Glutamatergic neuron (in vitro differentiated cells): Measurements from ENCODE around the gene POLR3G. TPM values are rescaled to one million over a fixed set of nuclear protein-coding genes. Genes with fewer than 3 reads are reported as not detected.

ENCODE experiments used
- DNase-seq: peaks from one replicate; pipeline ENCODE4 v3.0.0; 2022
- H3K27ac Mint-ChIP-seq: one replicate; pipeline ENCODE4 v1.8.0; 2020; ENCODE audit warnings: mild to moderate bottlenecking, mixed read lengths, inconsistent platforms; ENCODE audit not compliant: unreplicated experiment
- H3K27me3 Mint-ChIP-seq: one replicate; pipeline ENCODE4 v1.8.0; 2020; ENCODE audit warnings: mild to moderate bottlenecking, moderate library complexity, mixed read lengths, inconsistent platforms; ENCODE audit not compliant: unreplicated experiment
- H3K36me3 Mint-ChIP-seq: one replicate; pipeline ENCODE4 v1.8.0; 2020; ENCODE audit warnings: mild to moderate bottlenecking, mixed read lengths, inconsistent platforms; ENCODE audit not compliant: unreplicated experiment
- H3K4me1 Mint-ChIP-seq: one replicate; pipeline ENCODE4 v1.8.0; 2020; ENCODE audit warnings: mild to moderate bottlenecking, low read depth, mixed read lengths, inconsistent platforms; ENCODE audit not compliant: unreplicated experiment
- H3K4me3 Mint-ChIP-seq: one replicate; pipeline ENCODE4 v1.8.0; 2020; ENCODE audit warnings: mild to moderate bottlenecking, mixed read lengths, inconsistent platforms; ENCODE audit not compliant: unreplicated experiment
- H3K9me3 Mint-ChIP-seq: one replicate; pipeline ENCODE4 v1.8.0; 2020; ENCODE audit warnings: mild to moderate bottlenecking, moderate library complexity, mixed read lengths, inconsistent platforms; ENCODE audit not compliant: unreplicated experiment
- CTCF ChIP-seq: fragments of 200-600 bp; sonication (generic); IDR thresholded peaks from one replicate; pipeline ENCODE4 v1.5.0; 2021; ENCODE audit not compliant: partially characterized antibody, unreplicated experiment
- total RNA-seq: library from RNA; stranded (reverse); fragmentation: NEBNext Ultra II Directional; extraction: Animal tissue kit (Norgen Biotek cat#: 25700); gene quantifications from one replicate; pipeline ENCODE4 v1.2.1, GENCODE V29; 2021; ENCODE audit not compliant: unreplicated experiment

POLR3G gene
- total RNA-seq, 1 donor from 2014 or later, result 3.9 TPM

- peaks cover under 1% of the 10 kb centered on the region for H3K27me3 Mint-ChIP-seq
- no peak for TF ChIP-seq CTCF
- no peak overlapping the region for H3K4me3 Mint-ChIP-seq
- no peaks in the 10 kb centered on the region for H3K4me1 Mint-ChIP-seq
- H3K36me3 Mint-ChIP-seq, result no peaks in the 10 kb centered on the region
- DNase-seq, result no peak
- H3K9me3 Mint-ChIP-seq, result peaks cover 4% of the 10 kb centered on the region
- no peak overlapping the region for H3K27ac Mint-ChIP-seq
Measured at GRCh38 chr5:90534922-90535321, 60.3 kb downstream of the POLR3G start.

- Mint-ChIP-seq H3K4me1 (no peaks in the 10 kb centered on the region), H3K27me3 (no peaks in the 10 kb centered on the region), H3K4me3 (no peak overlapping the region), H3K27ac (no peak overlapping the region), H3K9me3 (no peaks in the 10 kb centered on the region), H3K36me3 (no peaks in the 10 kb centered on the region)
- no peak for DNase-seq
- TF ChIP-seq CTCF, result no peak
Measured at GRCh38 chr5:90542827-90543519, 68.3 kb downstream of the POLR3G start.

GRCh38 chr5:90545511-90545910 lies 70.8 kb downstream of the POLR3G start:
- Mint-ChIP-seq H3K9me3 (no peaks in the 10 kb centered on the region), H3K27me3 (no peaks in the 10 kb centered on the region), H3K27ac (no peak overlapping the region), H3K4me1 (no peaks in the 10 kb centered on the region), H3K36me3 (no peaks in the 10 kb centered on the region), H3K4me3 (no peak overlapping the region)
- no peak for DNase-seq
- TF ChIP-seq CTCF, result no peak

DNA sequence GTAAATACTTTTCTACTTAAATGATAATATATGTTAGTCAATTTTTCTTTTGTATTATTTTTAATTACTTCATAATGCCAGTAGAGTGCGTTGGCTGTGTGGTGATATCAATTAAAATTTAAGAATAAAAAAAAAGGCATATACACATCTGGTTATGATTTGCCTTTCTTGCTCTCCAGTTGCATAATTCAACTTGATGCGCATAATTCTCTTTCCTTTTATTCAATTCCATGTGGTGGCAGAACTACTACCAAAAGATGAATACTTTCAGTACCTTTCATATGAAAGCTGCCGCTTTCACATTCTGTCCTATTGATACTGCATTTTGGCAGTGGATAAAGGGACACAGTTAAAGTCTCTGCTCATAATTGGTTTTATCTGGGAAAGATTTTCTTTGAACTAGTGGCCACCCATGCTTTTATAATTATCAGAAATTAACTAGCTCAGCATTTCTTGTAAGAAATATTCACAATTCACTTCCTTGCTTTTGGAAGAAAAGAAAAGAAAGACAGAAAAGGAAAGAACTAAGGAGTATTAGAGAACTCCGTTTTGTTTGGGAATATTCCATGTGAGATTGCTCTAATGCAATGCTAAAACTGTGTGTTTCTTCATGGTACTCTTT lies 71.7 kb downstream of the POLR3G start:
- Mint-ChIP-seq H3K4me3 (no peak overlapping the region), H3K27ac (no peak overlapping the region), H3K9me3 (no peaks in the 10 kb centered on the region), H3K27me3 (no peaks in the 10 kb centered on the region), H3K4me1 (no peaks in the 10 kb centered on the region), H3K36me3 (no peaks in the 10 kb centered on the region)
- DNase-seq, result no peak
- no peak for TF ChIP-seq CTCF

- Mint-ChIP-seq H3K4me3 (no peak overlapping the region), H3K9me3 (no peaks in the 10 kb centered on the region), H3K27ac (no peak overlapping the region), H3K27me3 (no peaks in the 10 kb centered on the region), H3K36me3 (no peaks in the 10 kb centered on the region), H3K4me1 (no peaks in the 10 kb centered on the region)
- TF ChIP-seq CTCF, result no peak
- no peak for DNase-seq
Measured at GRCh38 chr5:90547072-90547536, 72.4 kb downstream of the POLR3G start.
